IMR-90 (cell line): Measurements from ENCODE around the gene AMN. TPM values are rescaled to one million over a fixed set of nuclear protein-coding genes. Genes with fewer than 3 reads are reported as not detected.

Source experiments
- ATAC-seq: fragments of 200-7000 bp; cut with Tn5 transposase; 2 replicates; pipeline ENCODE4 v1.9.1; 2020; ENCODE audit warnings: low read depth, mild to moderate bottlenecking, moderate library complexity
- BruUV-seq: library from RNA; stranded (reverse); fragments of 400-500 nt; replicated peaks from 2 replicates; lab custom pipeline; 2021; lab: Mats Ljungman, UMichigan
- CTCF ChIA-PET: fragments of 300-600 bp; formaldehyde crosslinking; extraction: SDS; loops from one replicate; lab custom pipeline; 2021; ENCODE audit warnings: antibody characterized with exemption; lab: Yijun Ruan, JAX
- POLR2A ChIA-PET: fragments of 300-600 bp; sonication (Branson Sonifier 250); formaldehyde crosslinking; loops from one replicate; lab custom pipeline; 2022; ENCODE audit warnings: antibody characterized with exemption; ENCODE audit not compliant: unreplicated experiment; lab: Charles Lee
- DNase-seq: peaks from one replicate; pipeline ENCODE4 v3.0.0; 2013
- H2AFZ ChIP-seq: replicated peaks from 2 replicates; pipeline ENCODE3; 2013; ENCODE audit warnings: low read length, mild to moderate bottlenecking; ENCODE audit not compliant: poor library complexity
- H2AK5ac ChIP-seq: 2 replicates; pipeline ENCODE4 v1.6.1; 2013; ENCODE audit warnings: low read depth, low read length, inconsistent platforms
- H2AK9ac ChIP-seq: replicated peaks from 2 replicates; pipeline ENCODE3; 2013; ENCODE audit warnings: mild to moderate bottlenecking, low read depth, low read length, moderate library complexity; ENCODE audit not compliant: poor library complexity
- H2BK120ac ChIP-seq: 2 replicates; pipeline ENCODE4 v1.6.1; 2013; ENCODE audit warnings: low read depth, low read length, inconsistent platforms
- H2BK15ac ChIP-seq: 3 replicates; pipeline ENCODE4 v1.6.1; 2013; ENCODE audit warnings: low read depth, low read length, inconsistent platforms
- H2BK20ac ChIP-seq: 2 replicates; pipeline ENCODE4 v1.6.1; 2013; ENCODE audit warnings: low read depth, mild to moderate bottlenecking, inconsistent platforms, low read length, moderate library complexity
- H2BK5ac ChIP-seq: 2 replicates; pipeline ENCODE4 v1.6.1; 2013; ENCODE audit warnings: mild to moderate bottlenecking, low read depth, low read length, inconsistent platforms; ENCODE audit not compliant: poor library complexity, severe bottlenecking
- H3K14ac ChIP-seq: replicated peaks from 2 replicates; pipeline ENCODE4 v1.6.1; 2013; ENCODE audit warnings: low read depth, low read length, inconsistent platforms
- H3K18ac ChIP-seq: 2 replicates; pipeline ENCODE4 v1.6.1; 2013; ENCODE audit warnings: low read depth, low read length, control low read depth
- H3K23ac ChIP-seq: 2 replicates; pipeline ENCODE4 v1.6.1; 2013; ENCODE audit warnings: low read depth, low read length, inconsistent platforms
- H3K27ac ChIP-seq: 2 replicates; pipeline ENCODE4 v1.5.1; 2013; ENCODE audit warnings: mild to moderate bottlenecking, control low read depth, low read length; ENCODE audit not compliant: insufficient read depth
- H3K27me3 ChIP-seq: 2 replicates; pipeline ENCODE4 v1.6.1; 2013; ENCODE audit warnings: low read length; ENCODE audit not compliant: control insufficient read depth, insufficient read depth
- H3K36me3 ChIP-seq: 2 replicates; pipeline ENCODE4 v1.6.1; 2013; ENCODE audit warnings: low read length, mixed read lengths; ENCODE audit not compliant: control insufficient read depth, insufficient read depth
- H3K4ac ChIP-seq: 2 replicates; pipeline ENCODE4 v1.6.1; 2013; ENCODE audit warnings: low read depth, low read length, inconsistent platforms
- H3K4me1 ChIP-seq: 2 replicates; pipeline ENCODE4 v1.6.1; 2013; ENCODE audit warnings: low read length, mixed read lengths; ENCODE audit not compliant: control insufficient read depth, insufficient read depth
- H3K4me2 ChIP-seq: 2 replicates; pipeline ENCODE4 v1.6.1; 2013; ENCODE audit warnings: low read depth, mild to moderate bottlenecking, control low read depth, low read length, moderate library complexity
- H3K4me3 ChIP-seq: 2 replicates; pipeline ENCODE4 v1.5.1; 2013; ENCODE audit warnings: low read depth, mild to moderate bottlenecking, control low read depth, low read length, moderate library complexity; ENCODE audit not compliant: insufficient read depth
- H3K56ac ChIP-seq: 2 replicates; pipeline ENCODE4 v1.6.1; 2013; ENCODE audit warnings: low read length, inconsistent platforms; ENCODE audit not compliant: insufficient read depth; ENCODE audit errors: extremely low read depth
- H3K79me1 ChIP-seq, 2 experiments: 2 replicates each; pipeline ENCODE4 v1.6.1; 2013; ENCODE audit warnings: low read length in 2 of 2, inconsistent platforms in 1 of 2, low read depth in 1 of 2
- H3K9ac ChIP-seq: 2 replicates; pipeline ENCODE4 v1.6.1; 2013; ENCODE audit warnings: low read depth, low read length, control low read depth
- H3K9me1 ChIP-seq: 2 replicates; pipeline ENCODE4 v1.6.1; 2013; ENCODE audit warnings: low read length, inconsistent platforms; ENCODE audit not compliant: insufficient read depth
- H3K9me3 ChIP-seq: 2 replicates; pipeline ENCODE4 v1.6.1; 2013; ENCODE audit warnings: low read length; ENCODE audit not compliant: control insufficient read depth, insufficient read depth
- H4K20me1 ChIP-seq: 2 replicates; pipeline ENCODE4 v1.6.1; 2013; ENCODE audit warnings: low read length, inconsistent platforms; ENCODE audit not compliant: insufficient read depth
- H4K5ac ChIP-seq: 2 replicates; pipeline ENCODE4 v1.6.1; 2013; ENCODE audit warnings: mild to moderate bottlenecking, low read depth, low read length, control low read depth
- H4K8ac ChIP-seq, 2 experiments: 2 replicates each; pipeline ENCODE4 v1.6.1; 2013; ENCODE audit warnings: low read depth in 2 of 2, low read length in 2 of 2, control low read depth in 1 of 2, inconsistent platforms in 1 of 2
- H4K91ac ChIP-seq: 2 replicates; pipeline ENCODE4 v1.6.1; 2013; ENCODE audit warnings: low read depth, low read length, inconsistent platforms; ENCODE audit not compliant: insufficient read depth
- BHLHE40 ChIP-seq: fragments of 150-350 bp; IDR thresholded peaks from 2 replicates; pipeline ENCODE4 v1.6.1; 2016; ENCODE audit warnings: mild to moderate bottlenecking, low read depth, low read length
- CHD1 ChIP-seq: IDR thresholded peaks from 2 replicates; pipeline ENCODE4 v1.6.1; 2012; ENCODE audit warnings: low read depth, low read length, improper control_type of control experiment
- MAFK ChIP-seq: IDR thresholded peaks from 2 replicates; pipeline ENCODE4 v1.6.1; 2012; ENCODE audit warnings: low read depth, low read length, improper control_type of control experiment
- MAZ ChIP-seq: IDR thresholded peaks from 2 replicates; pipeline ENCODE4 v1.6.1; 2012; ENCODE audit warnings: low read depth, mild to moderate bottlenecking, low read length, improper control_type of control experiment, moderate library complexity, borderline replicate concordance
- MXI1 ChIP-seq: IDR thresholded peaks from 2 replicates; pipeline ENCODE4 v1.6.1; 2012; ENCODE audit warnings: low read depth, mild to moderate bottlenecking, low read length, moderate library complexity, borderline replicate concordance
- NFE2L2 ChIP-seq: fragments of 150-350 bp; IDR thresholded peaks from 2 replicates; pipeline ENCODE4 v1.6.1; 2016; ENCODE audit warnings: low read depth, mild to moderate bottlenecking, low read length
- POLR2A ChIP-seq: IDR thresholded peaks from 2 replicates; pipeline ENCODE4 v1.6.1; 2012; ENCODE audit warnings: mild to moderate bottlenecking, low read depth, low read length
- RAD21 ChIP-seq: IDR thresholded peaks from 2 replicates; pipeline ENCODE4 v1.6.1; 2012; ENCODE audit warnings: low read length, improper control_type of control experiment
- RCOR1 ChIP-seq: IDR thresholded peaks from 2 replicates; pipeline ENCODE4 v1.6.1; 2012; ENCODE audit warnings: mild to moderate bottlenecking, low read length, improper control_type of control experiment; ENCODE audit not compliant: insufficient replicate concordance
- RFX5 ChIP-seq: IDR thresholded peaks from 2 replicates; pipeline ENCODE4 v1.8.0; 2012; ENCODE audit warnings: low read depth, mild to moderate bottlenecking, low read length, moderate library complexity
- SMC3 ChIP-seq: fragments of 150-350 bp; IDR thresholded peaks from 2 replicates; pipeline ENCODE4 v1.6.1; 2016; ENCODE audit warnings: low read depth, mild to moderate bottlenecking, antibody characterized with exemption, low read length, moderate library complexity
- WGBS, 2 experiments: methylation state at CpG; one replicate each; pipeline versions ENCODE4 v1.1.5 to v1.1.7; 2013; ENCODE audit warnings: missing lambda C conversion rate in 2 of 2; ENCODE audit not compliant: insufficient read length in 1 of 2; ENCODE audit errors: extremely low coverage in 2 of 2; 5-methylcytosine and 5-hydroxymethylcytosine counted together
- dilution Hi-C: fragments of 300-500 bp; cut with HindIII; formaldehyde crosslinking; loops from one replicate; pipeline ENCODE4 v1.14.3; 2018; ENCODE audit warnings: low sequenced_read_pairs; ENCODE audit not compliant: unreplicated experiment
- in situ Hi-C: fragments of 300-500 bp; cut with MboI; formaldehyde crosslinking; loops from 3 replicates; pipeline ENCODE4 v1.14.3; 2019; ENCODE audit warnings: low sequenced_read_pairs, inconsistent platforms, mixed read lengths
- intact Hi-C: fragments of 100-400 bp; cut with micrococcal nuclease; formaldehyde crosslinking; loops from 2 replicates; pipeline ENCODE4 v1.10.0; 2022
- polyA plus RNA-seq, 3 experiments: library from polyadenylated mRNA; depleted of rRNA; stranded (reverse); fragments of >200 nt; gene quantifications; 2 replicates each; pipeline ENCODE4 v1.2.3, GENCODE V29; 2012; ENCODE audit warnings: low replicate concordance in 1 of 3
- total RNA-seq: library from RNA; depleted of rRNA; stranded (reverse); fragments of >200 nt; gene quantifications from 2 replicates; pipeline ENCODE4 v1.2.3, GENCODE V29; 2012
- TF ChIP-seq, protein P1 (sequence below): fragments of 150-350 bp; IDR thresholded peaks from 2 replicates; pipeline ENCODE4 v1.6.1; 2016; ENCODE audit warnings: low read depth, mild to moderate bottlenecking, low read length, moderate library complexity, borderline replicate concordance
- TF ChIP-seq, protein P2 (sequence below): conservative IDR thresholded peaks from 2 replicates; pipeline ENCODE4 v1.5.1; 2012; ENCODE audit warnings: mild to moderate bottlenecking, low read depth, low read length, improper control_type of control experiment
- TF ChIP-seq, protein P3 (sequence below): fragments of 150-350 bp; IDR thresholded peaks from 2 replicates; pipeline ENCODE4 v1.6.1; 2017; ENCODE audit warnings: mild to moderate bottlenecking, antibody characterized with exemption, low read length, low read depth

AMN gene
- total and polyA plus RNA-seq, 2 of the 4 experiments (the other 2 are of a cell fraction): under 0.01 to 0.24 TPM

DNA sequence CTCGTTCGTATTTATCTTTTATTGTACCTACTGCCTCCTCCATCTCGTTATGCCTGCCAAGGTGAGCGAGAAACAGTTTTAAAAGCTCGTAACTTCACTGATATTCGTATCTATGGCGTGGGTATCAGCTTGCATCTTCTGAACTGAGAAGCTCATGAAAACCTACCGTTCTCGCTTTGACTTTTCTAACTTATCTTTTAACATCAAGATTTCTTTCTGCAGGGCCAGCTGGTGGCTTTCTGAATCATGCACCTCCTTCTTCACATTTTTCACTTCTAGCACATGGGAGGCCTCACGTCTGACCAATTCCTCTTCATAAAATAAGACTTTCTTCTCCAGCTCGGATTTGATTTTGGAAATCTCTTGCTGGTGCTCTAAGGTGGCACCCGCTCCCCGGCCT is 45.8 kb downstream of the AMN start:
- TF ChIP-seq, protein P1, sequence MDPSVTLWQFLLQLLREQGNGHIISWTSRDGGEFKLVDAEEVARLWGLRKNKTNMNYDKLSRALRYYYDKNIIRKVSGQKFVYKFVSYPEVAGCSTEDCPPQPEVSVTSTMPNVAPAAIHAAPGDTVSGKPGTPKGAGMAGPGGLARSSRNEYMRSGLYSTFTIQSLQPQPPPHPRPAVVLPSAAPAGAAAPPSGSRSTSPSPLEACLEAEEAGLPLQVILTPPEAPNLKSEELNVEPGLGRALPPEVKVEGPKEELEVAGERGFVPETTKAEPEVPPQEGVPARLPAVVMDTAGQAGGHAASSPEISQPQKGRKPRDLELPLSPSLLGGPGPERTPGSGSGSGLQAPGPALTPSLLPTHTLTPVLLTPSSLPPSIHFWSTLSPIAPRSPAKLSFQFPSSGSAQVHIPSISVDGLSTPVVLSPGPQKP: no peak
- no peak for TF ChIP-seq MXI1
- TF ChIP-seq RCOR1: no peak
- no peak for TF ChIP-seq NFE2L2
- TF ChIP-seq BHLHE40: no peak
- TF ChIP-seq, protein P2, sequence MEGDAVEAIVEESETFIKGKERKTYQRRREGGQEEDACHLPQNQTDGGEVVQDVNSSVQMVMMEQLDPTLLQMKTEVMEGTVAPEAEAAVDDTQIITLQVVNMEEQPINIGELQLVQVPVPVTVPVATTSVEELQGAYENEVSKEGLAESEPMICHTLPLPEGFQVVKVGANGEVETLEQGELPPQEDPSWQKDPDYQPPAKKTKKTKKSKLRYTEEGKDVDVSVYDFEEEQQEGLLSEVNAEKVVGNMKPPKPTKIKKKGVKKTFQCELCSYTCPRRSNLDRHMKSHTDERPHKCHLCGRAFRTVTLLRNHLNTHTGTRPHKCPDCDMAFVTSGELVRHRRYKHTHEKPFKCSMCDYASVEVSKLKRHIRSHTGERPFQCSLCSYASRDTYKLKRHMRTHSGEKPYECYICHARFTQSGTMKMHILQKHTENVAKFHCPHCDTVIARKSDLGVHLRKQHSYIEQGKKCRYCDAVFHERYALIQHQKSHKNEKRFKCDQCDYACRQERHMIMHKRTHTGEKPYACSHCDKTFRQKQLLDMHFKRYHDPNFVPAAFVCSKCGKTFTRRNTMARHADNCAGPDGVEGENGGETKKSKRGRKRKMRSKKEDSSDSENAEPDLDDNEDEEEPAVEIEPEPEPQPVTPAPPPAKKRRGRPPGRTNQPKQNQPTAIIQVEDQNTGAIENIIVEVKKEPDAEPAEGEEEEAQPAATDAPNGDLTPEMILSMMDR: no peak
- TF ChIP-seq, protein P3, sequence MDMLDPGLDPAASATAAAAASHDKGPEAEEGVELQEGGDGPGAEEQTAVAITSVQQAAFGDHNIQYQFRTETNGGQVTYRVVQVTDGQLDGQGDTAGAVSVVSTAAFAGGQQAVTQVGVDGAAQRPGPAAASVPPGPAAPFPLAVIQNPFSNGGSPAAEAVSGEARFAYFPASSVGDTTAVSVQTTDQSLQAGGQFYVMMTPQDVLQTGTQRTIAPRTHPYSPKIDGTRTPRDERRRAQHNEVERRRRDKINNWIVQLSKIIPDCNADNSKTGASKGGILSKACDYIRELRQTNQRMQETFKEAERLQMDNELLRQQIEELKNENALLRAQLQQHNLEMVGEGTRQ: no peak
- no peak for TF ChIP-seq MAZ
- TF ChIP-seq POLR2A: no peak
- TF ChIP-seq CHD1: no peak
- no peak for TF ChIP-seq MAFK
- no peak for TF ChIP-seq RFX5
- no peak for TF ChIP-seq RAD21
- TF ChIP-seq SMC3: no peak
- Histone ChIP-seq H3K56ac (no peak overlapping the region), H3K14ac (no peak overlapping the region), H2BK5ac (no peak overlapping the region), H2AK5ac (no peak overlapping the region), H3K9ac (no peak overlapping the region), H3K4me2 (no peak overlapping the region), H3K9me3 (no peaks in the 10 kb centered on the region), H4K8ac (no peak overlapping the region), H4K91ac (no peak overlapping the region), H3K36me3 (peaks cover 73% of the 10 kb centered on the region), H3K18ac (no peak overlapping the region), H2BK20ac (no peak overlapping the region), H3K4me3 (no peak overlapping the region), H3K9me1 (no peaks in the 10 kb centered on the region; the same call in 1 of the 2 replicates), H2BK120ac (no peak overlapping the region), H3K4me1 (no peaks in the 10 kb centered on the region), H4K5ac (no peak overlapping the region), H3K23ac (no peak overlapping the region), H2AK9ac (no peak overlapping the region), H4K20me1 (peaks cover 6% of the 10 kb centered on the region; the same call in 1 of the 2 replicates), H3K4ac (no peak overlapping the region), H2BK15ac (no peak overlapping the region), H3K27ac (no peak overlapping the region), H3K79me1 (peaks cover 10 to 20% of the 10 kb centered on the region in 2 experiments; a peak in 2 of 4 replicates), H3K27me3 (no peaks in the 10 kb centered on the region), H2AFZ (no peak overlapping the region)
- 96% methylated on average over 7 of the region's 13 CpGs; no CpG with 5 or more reads in 1 of the 2 experiments for WGBS, 2 experiments
- intact Hi-C loops: no loop called here
- CTCF ChIA-PET: interaction anchor here (1.1 kb wide), 1 partner anchor 15 kb away, joined by 3 read pairs; no protein-coding TSS in a partner anchor
- POLR2A ChIA-PET: no interaction called here
- no peak for ATAC-seq
- in situ Hi-C loops: no loop called here
- BruUV-seq: no TSS peak
- dilution Hi-C loops: no loop called here
- DNase-seq: no peak
